Measurements from ENCODE around the gene ABCB8. TPM values are rescaled to one million over a fixed set of nuclear protein-coding genes. Genes with fewer than 3 reads are reported as not detected.

The ABCB8 gene
- total and polyA plus RNA-seq, 2 donors (not counting 3 experiments of a cell fraction or from before 2014, with no cell fraction given): 38.0 to 46.3 TPM

- H3K9me3 ChIP-seq (replicated peaks; ENCODE audit: control insufficient read depth, insufficient read depth, low read length): no peaks in the 10 kb centered on the region
- H2AFZ ChIP-seq (ENCODE audit: low read depth, low read length): no peak overlapping the region
- DNase-seq (ENCODE audit: low read depth, low spot score): no peak
- BruUV-seq (replicated peaks): no TSS peak
- H3K9me1 ChIP-seq (replicated peaks; ENCODE audit: control insufficient read depth, extremely low read depth, insufficient read depth, low read length): no peaks in the 10 kb centered on the region
- peaks cover 21% of the 10 kb centered on the region for H3K4me1 ChIP-seq (ENCODE audit: control insufficient read depth, extremely low read depth, insufficient read depth, low read length)
- FAIRE-seq: no peak
- H4K20me1 ChIP-seq (replicated peaks; ENCODE audit: control insufficient read depth, extremely low read depth, insufficient read depth, low read length): no peaks in the 10 kb centered on the region
- no peak overlapping the region for H3K27ac ChIP-seq (ENCODE audit: insufficient read depth, low read depth, low read length)
- H3K4me3 ChIP-seq (replicated peaks in 1 of 3; ENCODE audit: insufficient read depth in 1 of 3, low read depth in 1 of 3, low read length in 3 of 3): no peak overlapping the region
- H3K36me3 ChIP-seq (ENCODE audit: control insufficient read depth in 2 of 2, extremely low read depth in 1 of 2, insufficient read depth in 2 of 2, low read length in 2 of 2): peaks cover 0 to 12% of the 10 kb centered on the region in 2 experiments
- intact Hi-C loops (cut with micrococcal nuclease): loop anchor here (1.0 kb wide), 1 partner anchor 9 kb away; no protein-coding TSS in a partner anchor
- dilution Hi-C loops (cut with MboI; ENCODE audit: extremely low pct_ligation_motif_present, low sequenced_read_pairs): no loop called here
- H3K9ac ChIP-seq (replicated peaks; ENCODE audit: extremely low read depth, insufficient read depth, low read length): no peak overlapping the region
- no peaks in the 10 kb centered on the region for H3K27me3 ChIP-seq (ENCODE audit: control insufficient read depth in 2 of 2, insufficient read depth in 2 of 2, low read length in 2 of 2)
- TF ChIP-seq MAX (IDR thresholded peaks at IDR 0.05; ENCODE audit: insufficient read depth, insufficient read length) (no peak), POLR2AphosphoS5 (IDR thresholded peaks at IDR 0.05; ENCODE audit: insufficient read depth, low read depth, low read length) (no peak), FOS (IDR thresholded peaks at IDR 0.05; ENCODE audit: borderline replicate concordance, insufficient read depth, low read length) (no peak)
- ChIA-PET POLR2A (no interaction called here), CTCF (interaction anchor here (0.8 to 2.3 kb wide), 2 partner anchors 13 to 28 kb away, joined by 3 to 8 read pairs; no protein-coding TSS in a partner anchor)
- H3K4me2 ChIP-seq (ENCODE audit: insufficient read depth, low read length): no peak overlapping the region
- peaks cover 93% of the 10 kb centered on the region for H3K79me2 ChIP-seq (ENCODE audit: control insufficient read depth, insufficient read depth, low read length)
These were observed 67.0 kb downstream of the ABCB8 start for GRCh38 chr7:151095123-151095797.

- Histone ChIP-seq H3K27me3 (ENCODE audit: control insufficient read depth in 2 of 2, insufficient read depth in 2 of 2, low read length in 2 of 2) (no peaks in the 10 kb centered on the region), H3K9me3 (replicated peaks; ENCODE audit: control insufficient read depth, insufficient read depth, low read length) (no peaks in the 10 kb centered on the region), H3K27ac (ENCODE audit: insufficient read depth, low read depth, low read length) (no peak overlapping the region), H4K20me1 (replicated peaks; ENCODE audit: control insufficient read depth, extremely low read depth, insufficient read depth, low read length) (no peaks in the 10 kb centered on the region), H3K9ac (replicated peaks; ENCODE audit: extremely low read depth, insufficient read depth, low read length) (no peak overlapping the region), H3K36me3 (ENCODE audit: control insufficient read depth in 2 of 2, extremely low read depth in 1 of 2, insufficient read depth in 2 of 2, low read length in 2 of 2) (peaks cover 0 to 12% of the 10 kb centered on the region in 2 experiments), H3K4me2 (ENCODE audit: insufficient read depth, low read length) (no peak overlapping the region), H2AFZ (ENCODE audit: low read depth, low read length) (no peak overlapping the region), H3K4me3 (replicated peaks in 1 of 3; ENCODE audit: insufficient read depth in 1 of 3, low read depth in 1 of 3, low read length in 3 of 3) (no peak overlapping the region), H3K79me2 (ENCODE audit: control insufficient read depth, insufficient read depth, low read length) (peaks cover 95% of the 10 kb centered on the region), H3K9me1 (replicated peaks; ENCODE audit: control insufficient read depth, extremely low read depth, insufficient read depth, low read length) (no peaks in the 10 kb centered on the region), H3K4me1 (ENCODE audit: control insufficient read depth, extremely low read depth, insufficient read depth, low read length) (peaks cover 15% of the 10 kb centered on the region)
- FAIRE-seq: no peak
- DNase-seq (ENCODE audit: low read depth, low spot score): no peak
- ChIA-PET POLR2A (interaction anchor here (0.5 kb wide), 1 partner anchor 33 kb away, joined by 3 read pairs; no protein-coding TSS in a partner anchor), CTCF (interaction anchor here (2.3 kb wide), 1 partner anchor 28 kb away, joined by 8 read pairs; no protein-coding TSS in a partner anchor)
- intact Hi-C loops (cut with micrococcal nuclease): loop anchor here (1.0 kb wide), 1 partner anchor 8 kb away; no protein-coding TSS in a partner anchor
- TF ChIP-seq GATA2 (IDR thresholded peaks at IDR 0.05; ENCODE audit: insufficient read depth, insufficient read length, low read depth, low read length): no peak
- TF ChIP-seq FOS (IDR thresholded peaks at IDR 0.05; ENCODE audit: borderline replicate concordance, insufficient read depth, low read length): peak; percentile 11
- BruUV-seq (replicated peaks): no TSS peak
- dilution Hi-C loops (cut with MboI; ENCODE audit: extremely low pct_ligation_motif_present, low sequenced_read_pairs): no loop called here
These were observed 67.7 kb downstream of the ABCB8 start for GRCh38 chr7:151095828-151096475.

Other genes with a start within 250 kb of the ABCB8 start
- not detected in 2 replicates for gene TMEM176B, start 228.1 kb upstream of the ABCB8 start, total RNA-seq
- gene TMEM176B, start 228.1 kb upstream of the ABCB8 start, polyA plus RNA-seq: 0.13 and 0.23 TPM in 2 replicates
- not detected in 2 replicates for gene TMEM176A, start 227.7 kb upstream of the ABCB8 start, total RNA-seq
- gene TMEM176A, start 227.7 kb upstream of the ABCB8 start, polyA plus RNA-seq: not detected in 2 replicates
- gene AOC1, start 175.9 kb upstream of the ABCB8 start, total RNA-seq: not detected in 2 replicates
- gene AOC1, start 175.9 kb upstream of the ABCB8 start, polyA plus RNA-seq: not detected in 2 replicates
- gene KCNH2, start 50.1 kb upstream of the ABCB8 start, total RNA-seq: 0.09 TPM in 1 of 2 replicates, not detected in the other
- 0.03 and 0.10 TPM in 2 replicates for gene KCNH2, start 50.1 kb upstream of the ABCB8 start, polyA plus RNA-seq
- 51.4 and 82.8 TPM in 2 replicates for gene NOS3, start 37.4 kb upstream of the ABCB8 start, total RNA-seq
- gene NOS3, start 37.4 kb upstream of the ABCB8 start, polyA plus RNA-seq: 95.1 and 120 TPM in 2 replicates
- gene ATG9B, start 4.0 kb upstream of the ABCB8 start, total RNA-seq: not detected in 2 replicates
- 0.02 and 0.04 TPM in 2 replicates for gene ATG9B, start 4.0 kb upstream of the ABCB8 start, polyA plus RNA-seq
- gene ASIC3, start 20.1 kb downstream of the ABCB8 start, total RNA-seq: 0.69 and 1.4 TPM in 2 replicates
- 0.70 and 1.1 TPM in 2 replicates for gene ASIC3, start 20.1 kb downstream of the ABCB8 start, polyA plus RNA-seq
- gene CDK5, start 29.4 kb downstream of the ABCB8 start, total RNA-seq: 16.5 and 17.7 TPM in 2 replicates
- 38.2 and 38.3 TPM in 2 replicates for gene CDK5, start 29.4 kb downstream of the ABCB8 start, polyA plus RNA-seq
- 172 and 187 TPM in 2 replicates for gene SLC4A2, start 31.1 kb downstream of the ABCB8 start, total RNA-seq
- gene SLC4A2, start 31.1 kb downstream of the ABCB8 start, polyA plus RNA-seq: 108 and 120 TPM in 2 replicates
- 71.6 and 73.3 TPM in 2 replicates for gene FASTK, start 52.4 kb downstream of the ABCB8 start, total RNA-seq
- 113 and 137 TPM in 2 replicates for gene FASTK, start 52.4 kb downstream of the ABCB8 start, polyA plus RNA-seq
- 36.7 and 41.3 TPM in 2 replicates for gene TMUB1, start 55.0 kb downstream of the ABCB8 start, total RNA-seq
- gene TMUB1, start 55.0 kb downstream of the ABCB8 start, polyA plus RNA-seq: 45.3 and 66.0 TPM in 2 replicates
- 171 and 173 TPM in 2 replicates for gene AGAP3, start 58.0 kb downstream of the ABCB8 start, total RNA-seq
- 174 and 240 TPM in 2 replicates for gene AGAP3, start 58.0 kb downstream of the ABCB8 start, polyA plus RNA-seq
- gene GBX1, start 139.2 kb downstream of the ABCB8 start, total RNA-seq: not detected in 2 replicates
- gene GBX1, start 139.2 kb downstream of the ABCB8 start, polyA plus RNA-seq: not detected in 2 replicates
- gene ASB10, start 158.8 kb downstream of the ABCB8 start, total RNA-seq: not detected in 2 replicates
- gene ASB10, start 158.8 kb downstream of the ABCB8 start, polyA plus RNA-seq: not detected in 2 replicates
- not detected in 2 replicates for gene H2BK1, start 182.0 kb downstream of the ABCB8 start, total RNA-seq
- not detected in 2 replicates for gene H2BK1, start 182.0 kb downstream of the ABCB8 start, polyA plus RNA-seq
- 56.7 and 61.6 TPM in 2 replicates for gene ABCF2, start 198.8 kb downstream of the ABCB8 start, total RNA-seq
- gene ABCF2, start 198.8 kb downstream of the ABCB8 start, polyA plus RNA-seq: 43.0 and 45.3 TPM in 2 replicates
- 73.0 and 75.0 TPM in 2 replicates for gene CHPF2, start 204.0 kb downstream of the ABCB8 start, total RNA-seq
- 72.8 and 95.3 TPM in 2 replicates for gene CHPF2, start 204.0 kb downstream of the ABCB8 start, polyA plus RNA-seq
- gene SMARCD3, start 220.2 kb downstream of the ABCB8 start, total RNA-seq: 5.9 and 6.1 TPM in 2 replicates
- gene SMARCD3, start 220.2 kb downstream of the ABCB8 start, polyA plus RNA-seq: 8.5 and 10.5 TPM in 2 replicates

All from endothelial cell of umbilical vein (primary cell).